Mesendoderm (in vitro differentiated cells): ENCODE measurements around the gene ADRA2B.

Source experiments
- DNase-seq: peaks from one replicate; pipeline ENCODE4 v3.0.0; 2013
- H2AK5ac ChIP-seq: 2 replicates; pipeline ENCODE4 v1.6.1; 2013; ENCODE audit warnings: low read length, inconsistent platforms
- H2BK120ac ChIP-seq: 2 replicates; pipeline ENCODE4 v1.6.1; 2013; ENCODE audit warnings: low read depth, mild to moderate bottlenecking, low read length, moderate library complexity, mixed read lengths
- H2BK15ac ChIP-seq: replicated peaks from 2 replicates; pipeline ENCODE4 v1.6.1; 2013; ENCODE audit warnings: low read depth, mild to moderate bottlenecking, moderate library complexity
- H2BK5ac ChIP-seq: 2 replicates; pipeline ENCODE4 v1.6.1; 2013; ENCODE audit warnings: low read length, inconsistent platforms
- H3K18ac ChIP-seq: 2 replicates; pipeline ENCODE4 v1.6.1; 2013; ENCODE audit warnings: mild to moderate bottlenecking, low read length, mixed read lengths
- H3K23ac ChIP-seq: one replicate; pipeline ENCODE4 v1.6.1; 2013; ENCODE audit warnings: low read length
- H3K27ac ChIP-seq: 2 replicates; pipeline ENCODE4 v1.5.1; 2013; ENCODE audit warnings: low read depth, mild to moderate bottlenecking, inconsistent platforms, low read length, moderate library complexity
- H3K27me3 ChIP-seq: 2 replicates; pipeline ENCODE4 v1.6.1; 2013; ENCODE audit warnings: low read length, control low read depth, mild to moderate bottlenecking, inconsistent platforms; ENCODE audit not compliant: insufficient read depth, poor library complexity
- H3K36me3 ChIP-seq: 2 replicates; pipeline ENCODE4 v1.6.1; 2013; ENCODE audit warnings: low read length, inconsistent platforms; ENCODE audit not compliant: control insufficient read depth, insufficient read depth
- H3K4ac ChIP-seq: one replicate; pipeline ENCODE4 v1.6.1; 2013; ENCODE audit warnings: low read depth, mild to moderate bottlenecking, low read length, moderate library complexity
- H3K4me1 ChIP-seq: 2 replicates; pipeline ENCODE4 v1.6.1; 2013; ENCODE audit warnings: low read depth, low read length, inconsistent platforms; ENCODE audit not compliant: control insufficient read depth
- H3K4me2 ChIP-seq: 2 replicates; pipeline ENCODE4 v1.6.1; 2013; ENCODE audit warnings: low read length
- H3K4me3 ChIP-seq: 2 replicates; pipeline ENCODE4 v1.5.1; 2013; ENCODE audit warnings: mild to moderate bottlenecking, low read length
- H3K56ac ChIP-seq: one replicate; pipeline ENCODE4 v1.6.1; 2013; ENCODE audit warnings: low read length
- H3K79me1 ChIP-seq: 2 replicates; pipeline ENCODE4 v1.6.1; 2013; ENCODE audit warnings: low read length, inconsistent platforms
- H3K79me2 ChIP-seq: 2 replicates; pipeline ENCODE4 v1.6.1; 2013; ENCODE audit warnings: mild to moderate bottlenecking, low read length; ENCODE audit not compliant: control insufficient read depth, insufficient read depth
- H3K9ac ChIP-seq: 2 replicates; pipeline ENCODE4 v1.6.1; 2013; ENCODE audit warnings: low read length, inconsistent platforms
- H4K5ac ChIP-seq: one replicate; pipeline ENCODE4 v1.6.1; 2013; ENCODE audit warnings: low read length
- H4K8ac ChIP-seq: one replicate; pipeline ENCODE4 v1.6.1; 2013; ENCODE audit warnings: low read depth, mild to moderate bottlenecking, control low read depth, low read length, moderate library complexity
- WGBS: extraction: QIAGEN DNeasy Blood & Tissue Kit; methylation state at CpG from one replicate; pipeline ENCODE4 v1.1.7; 2013; ENCODE audit warnings: low lambda C conversion rate, missing lambda C conversion rate; ENCODE audit not compliant: insufficient coverage; ENCODE audit errors: extremely low coverage; 5-methylcytosine and 5-hydroxymethylcytosine counted together

The ADRA2B gene

GRCh38 chr2:96092951-96093350 lies 23.4 kb downstream of the ADRA2B start:
- Histone ChIP-seq H3K23ac (no peak overlapping the region), H3K27ac (no peak overlapping the region), H2AK5ac (no peak overlapping the region), H3K18ac (no peak overlapping the region), H2BK15ac (no peak overlapping the region), H3K27me3 (no peaks in the 10 kb centered on the region), H2BK120ac (no peak overlapping the region), H4K5ac (no peak overlapping the region), H3K56ac (no peak overlapping the region), H3K79me2 (no peaks in the 10 kb centered on the region), H3K79me1 (no peaks in the 10 kb centered on the region), H2BK5ac (no peak overlapping the region), H3K9ac (no peak overlapping the region), H3K36me3 (no peaks in the 10 kb centered on the region), H3K4me1 (peaks cover 2% of the 10 kb centered on the region), H3K4me2 (no peak overlapping the region), H3K4ac (no peak overlapping the region), H3K4me3 (no peak overlapping the region), H4K8ac (no peak overlapping the region)
- DNase-seq: no peak
- WGBS: no CpG with 5 or more reads among the region's 3 CpGs

GRCh38 chr2:96092573-96092877 lies 23.8 kb downstream of the ADRA2B start:
- H4K5ac ChIP-seq: no peak overlapping the region
- H3K18ac ChIP-seq: no peak overlapping the region
- H3K4me1 ChIP-seq: peaks cover 2% of the 10 kb centered on the region
- H3K56ac ChIP-seq: no peak overlapping the region
- H3K9ac ChIP-seq: no peak overlapping the region
- no peaks in the 10 kb centered on the region for H3K79me2 ChIP-seq
- H2BK120ac ChIP-seq: no peak overlapping the region
- H3K36me3 ChIP-seq: no peaks in the 10 kb centered on the region
- no peak overlapping the region for H4K8ac ChIP-seq
- no peak for DNase-seq
- H2BK5ac ChIP-seq: no peak overlapping the region
- no peak overlapping the region for H2AK5ac ChIP-seq
- no peak overlapping the region for H3K23ac ChIP-seq
- H3K79me1 ChIP-seq: no peaks in the 10 kb centered on the region
- H3K27me3 ChIP-seq: no peaks in the 10 kb centered on the region
- no peak overlapping the region for H2BK15ac ChIP-seq
- no CpG with 5 or more reads among the region's 4 CpGs for WGBS
- no peak overlapping the region for H3K4ac ChIP-seq
- H3K4me3 ChIP-seq: no peak overlapping the region
- no peak overlapping the region for H3K4me2 ChIP-seq
- H3K27ac ChIP-seq: no peak overlapping the region

- Histone ChIP-seq H3K27ac (no peak overlapping the region), H4K8ac (no peak overlapping the region), H2BK5ac (no peak overlapping the region), H3K4me1 (peaks cover 2% of the 10 kb centered on the region), H2AK5ac (no peak overlapping the region), H3K23ac (no peak overlapping the region), H2BK15ac (no peak overlapping the region), H3K4ac (no peak overlapping the region), H3K18ac (no peak overlapping the region), H3K27me3 (no peaks in the 10 kb centered on the region), H3K36me3 (no peaks in the 10 kb centered on the region), H4K5ac (no peak overlapping the region), H3K56ac (no peak overlapping the region), H3K79me1 (no peaks in the 10 kb centered on the region), H2BK120ac (no peak overlapping the region), H3K9ac (no peak overlapping the region), H3K4me3 (no peak overlapping the region), H3K4me2 (no peak overlapping the region), H3K79me2 (no peaks in the 10 kb centered on the region)
- no CpG with 5 or more reads among the region's 18 CpGs for WGBS
- DNase-seq: peak; percentile 41
Measured at GRCh38 chr2:96091711-96092572, 24.4 kb downstream of the ADRA2B start.

GRCh38 chr2:96091141-96091710 lies 25.1 kb downstream of the ADRA2B start:
- no peak overlapping the region for H3K4ac ChIP-seq
- WGBS: no CpG with 5 or more reads among the region's 14 CpGs
- peak overlapping the region; percentile 10 for H3K56ac ChIP-seq
- H2AK5ac ChIP-seq: no peak overlapping the region
- H3K27me3 ChIP-seq: no peaks in the 10 kb centered on the region
- no peak overlapping the region for H2BK120ac ChIP-seq
- peaks cover 2% of the 10 kb centered on the region for H3K4me1 ChIP-seq
- no peaks in the 10 kb centered on the region for H3K36me3 ChIP-seq
- no peak overlapping the region for H2BK15ac ChIP-seq
- H3K23ac ChIP-seq: no peak overlapping the region
- no peak overlapping the region for H3K4me3 ChIP-seq
- H3K4me2 ChIP-seq: no peak overlapping the region
- no peaks in the 10 kb centered on the region for H3K79me2 ChIP-seq
- no peak overlapping the region for H3K9ac ChIP-seq
- no peak for DNase-seq
- no peak overlapping the region for H4K8ac ChIP-seq
- no peak overlapping the region for H4K5ac ChIP-seq
- no peak overlapping the region for H3K27ac ChIP-seq
- no peaks in the 10 kb centered on the region for H3K79me1 ChIP-seq
- no peak overlapping the region for H3K18ac ChIP-seq
- no peak overlapping the region for H2BK5ac ChIP-seq

- no peak overlapping the region for H3K18ac ChIP-seq
- H3K36me3 ChIP-seq: no peaks in the 10 kb centered on the region
- no peaks in the 10 kb centered on the region for H3K79me2 ChIP-seq
- H2BK5ac ChIP-seq: no peak overlapping the region
- no peak overlapping the region for H4K8ac ChIP-seq
- H3K56ac ChIP-seq: no peak overlapping the region
- H3K23ac ChIP-seq: no peak overlapping the region
- no peak overlapping the region for H3K4me3 ChIP-seq
- H3K4me2 ChIP-seq: no peak overlapping the region
- DNase-seq: no peak
- no peak overlapping the region for H2BK15ac ChIP-seq
- no peak overlapping the region for H4K5ac ChIP-seq
- no CpG with 5 or more reads among the region's 12 CpGs for WGBS
- no peaks in the 10 kb centered on the region for H3K27me3 ChIP-seq
- no peaks in the 10 kb centered on the region for H3K79me1 ChIP-seq
- no peak overlapping the region for H2AK5ac ChIP-seq
- H3K4me1 ChIP-seq: peaks cover 2% of the 10 kb centered on the region
- no peak overlapping the region for H2BK120ac ChIP-seq
- H3K27ac ChIP-seq: no peak overlapping the region
- H3K9ac ChIP-seq: no peak overlapping the region
- H3K4ac ChIP-seq: no peak overlapping the region
Measured at GRCh38 chr2:96090196-96090926, 26.0 kb downstream of the ADRA2B start.
